ENCODE results near the gene DNAH5. TPM values are rescaled to one million over a fixed set of nuclear protein-coding genes. Genes with fewer than 3 reads are reported as not detected.
"Not testable (repeated sequence)": the region's sequence is repeated elsewhere in the genome, so short reads cannot be mapped to it uniquely, and the experiment has no call there.

The DNAH5 gene
- total RNA-seq, 2 experiments from 2014 or later, result not detected

GRCh38 chr5:13989832-13990231, 45.3 kb upstream of the DNAH5 start:
- DNase-seq, result no peak
- H3K4me1 ChIP-seq (ENCODE audit: insufficient read depth, low read length), result no peaks in the 10 kb centered on the region
- no peak for TF ChIP-seq CTCF (IDR thresholded peaks at IDR 0.05)
- no peaks in the 10 kb centered on the region for H3K36me3 Mint-ChIP-seq (ENCODE audit: low read depth)
- ChIA-PET POLR2A (no interaction called here), CTCF (no interaction called here)
- peaks cover 0 to 3% of the 10 kb centered on the region in 2 experiments for H3K9me3 ChIP-seq (ENCODE audit: control insufficient read depth in 1 of 2, insufficient read depth in 1 of 2, low read length in 2 of 2)
- H3K27ac Mint-ChIP-seq, result no peak overlapping the region
- no peaks in the 10 kb centered on the region for H3K4me1 Mint-ChIP-seq (ENCODE audit: low read depth)
- H3K27me3 Mint-ChIP-seq, result peaks cover 17% of the 10 kb centered on the region
- no peak overlapping the region for H3K4me3 Mint-ChIP-seq
- intact Hi-C loops (cut with DNase I, micrococcal nuclease), result loop anchor here in 1 of 2 experiments (5.0 to 10.0 kb wide), 2 partner anchors 275 to 657 kb away; no protein-coding TSS in a partner anchor
- ATAC-seq (ENCODE audit: poor library complexity), result no peak
- H3K4me3 ChIP-seq (ENCODE audit: low read length), result no peak overlapping the region
- no peaks in the 10 kb centered on the region for H3K36me3 ChIP-seq (ENCODE audit: insufficient read depth, low read length)
- H3K27ac ChIP-seq (ENCODE audit: low read depth in 1 of 2, low read length in 2 of 2), result no peak overlapping the region
- no peaks in the 10 kb centered on the region for H3K27me3 ChIP-seq (ENCODE audit: control insufficient read depth in 1 of 2, insufficient read depth in 2 of 2, low read length in 2 of 2)
- H3K9me3 Mint-ChIP-seq, result no peaks in the 10 kb centered on the region

- no peaks in the 10 kb centered on the region for H3K36me3 Mint-ChIP-seq (ENCODE audit: low read depth)
- H3K4me3 Mint-ChIP-seq, result no peak overlapping the region
- ATAC-seq (ENCODE audit: poor library complexity) (no peak), DNase-seq (peak in 1 of 14 experiments; percentile 25)
- Histone ChIP-seq H3K4me1 (ENCODE audit: insufficient read depth, low read length) (no peaks in the 10 kb centered on the region), H3K27me3 (ENCODE audit: control insufficient read depth in 1 of 2, insufficient read depth in 2 of 2, low read length in 2 of 2) (no peaks in the 10 kb centered on the region), H3K36me3 (ENCODE audit: insufficient read depth, low read length) (no peaks in the 10 kb centered on the region), H3K4me3 (ENCODE audit: low read length) (no peak overlapping the region), H3K27ac (ENCODE audit: low read depth in 1 of 2, low read length in 2 of 2) (no peak overlapping the region), H3K9me3 (ENCODE audit: control insufficient read depth in 1 of 2, insufficient read depth in 1 of 2, low read length in 2 of 2) (peaks cover 0 to 3% of the 10 kb centered on the region in 2 experiments)
- ChIA-PET CTCF (no interaction called here), POLR2A (no interaction called here)
- H3K27me3 Mint-ChIP-seq, result peaks cover 12% of the 10 kb centered on the region
- H3K4me1 Mint-ChIP-seq (ENCODE audit: low read depth), result no peaks in the 10 kb centered on the region
- no peaks in the 10 kb centered on the region for H3K9me3 Mint-ChIP-seq
- TF ChIP-seq CTCF (IDR thresholded peaks at IDR 0.05), result peak; percentile 33
- intact Hi-C loops (cut with DNase I, micrococcal nuclease), result loop anchor here in 1 of 2 experiments (5.0 kb wide), 1 partner anchor 659 kb away; no protein-coding TSS in a partner anchor
- no peak overlapping the region for H3K27ac Mint-ChIP-seq
These were observed 43.5 kb upstream of the DNAH5 start for GRCh38 chr5:13987843-13988464.

- no peaks in the 10 kb centered on the region for H3K27me3 ChIP-seq (ENCODE audit: control insufficient read depth in 1 of 2, insufficient read depth in 2 of 2, low read length in 2 of 2)
- intact Hi-C loops (cut with DNase I, micrococcal nuclease), result loop anchor here in 1 of 2 experiments (5.0 kb wide), 1 partner anchor 661 kb away; no protein-coding TSS in a partner anchor
- DNase-seq, result no peak
- TF ChIP-seq CTCF (IDR thresholded peaks at IDR 0.05), result no peak
- no peak overlapping the region for H3K27ac Mint-ChIP-seq
- POLR2A ChIA-PET, result no interaction called here
- peaks cover 0 to 3% of the 10 kb centered on the region in 2 experiments for H3K9me3 ChIP-seq (ENCODE audit: control insufficient read depth in 1 of 2, insufficient read depth in 1 of 2, low read length in 2 of 2)
- H3K4me1 Mint-ChIP-seq (ENCODE audit: low read depth), result no peaks in the 10 kb centered on the region
- ATAC-seq (ENCODE audit: poor library complexity), result no peak
- H3K4me1 ChIP-seq (ENCODE audit: insufficient read depth, low read length), result no peaks in the 10 kb centered on the region
- CTCF ChIA-PET, result no interaction called here
- no peaks in the 10 kb centered on the region for H3K36me3 ChIP-seq (ENCODE audit: insufficient read depth, low read length)
- no peaks in the 10 kb centered on the region for H3K36me3 Mint-ChIP-seq (ENCODE audit: low read depth)
- peaks cover 14% of the 10 kb centered on the region for H3K27me3 Mint-ChIP-seq
- no peak overlapping the region for H3K27ac ChIP-seq (ENCODE audit: low read depth in 1 of 2, low read length in 2 of 2)
- no peak overlapping the region for H3K4me3 Mint-ChIP-seq
- H3K9me3 Mint-ChIP-seq, result no peaks in the 10 kb centered on the region
- H3K4me3 ChIP-seq (ENCODE audit: low read length), result no peak overlapping the region
These were observed 41.4 kb upstream of the DNAH5 start for GRCh38 chr5:13985731-13986418.

GRCh38 chr5:13984888-13985287, 40.4 kb upstream of the DNAH5 start:
- DNase-seq; H3K27ac ChIP-seq (ENCODE audit: low read depth in 1 of 2, low read length in 2 of 2); ATAC-seq (ENCODE audit: poor library complexity); H3K4me3 Mint-ChIP-seq; H3K9me3 ChIP-seq (ENCODE audit: control insufficient read depth in 1 of 2, insufficient read depth in 1 of 2, low read length in 2 of 2); H3K27me3 ChIP-seq (ENCODE audit: control insufficient read depth in 1 of 2, insufficient read depth in 2 of 2, low read length in 2 of 2); H3K4me1 ChIP-seq (ENCODE audit: insufficient read depth, low read length); H3K9me3 Mint-ChIP-seq; H3K27ac Mint-ChIP-seq; CTCF ChIA-PET; POLR2A ChIA-PET; H3K36me3 Mint-ChIP-seq (ENCODE audit: low read depth); H3K4me1 Mint-ChIP-seq (ENCODE audit: low read depth); H3K36me3 ChIP-seq (ENCODE audit: insufficient read depth, low read length); H3K4me3 ChIP-seq (ENCODE audit: low read length): not testable (repeated sequence)
- peaks cover 20% of the 10 kb centered on the region for H3K27me3 Mint-ChIP-seq
- intact Hi-C loops (cut with DNase I, micrococcal nuclease), result loop anchor here in 1 of 2 experiments (5.0 kb wide), 1 partner anchor 662 kb away; no protein-coding TSS in a partner anchor
